Gastrocnemius medialis (tissue), 4 donors: ENCODE results near the gene PLA2G2D.

Experiments used
- POLR2A ChIP-seq, 2 donors: fragments of 450-650 bp; IDR thresholded peaks; one replicate each; pipeline ENCODE4 v1.6.1; 2017; ENCODE audit warnings: antibody characterized with exemption in 2 of 2, mild to moderate bottlenecking in 2 of 2, moderate library complexity in 2 of 2
- TF ChIP-seq, protein P1 (sequence below), 5 experiments: fragments of 450-650 bp in 3 of 5; fragments of 200-600 bp in 2 of 5; sonication (generic) in 2 of 5; IDR thresholded peaks in 4 of 5; conservative IDR thresholded peaks in 1 of 5; 1 replicate in 4 of 5; 2 replicates in 1 of 5; pipeline ENCODE4 v1.5.1; 2016 to 2019; ENCODE audit warnings: antibody characterized with exemption in 5 of 5, mild to moderate bottlenecking in 3 of 5, moderate library complexity in 3 of 5

DNA sequence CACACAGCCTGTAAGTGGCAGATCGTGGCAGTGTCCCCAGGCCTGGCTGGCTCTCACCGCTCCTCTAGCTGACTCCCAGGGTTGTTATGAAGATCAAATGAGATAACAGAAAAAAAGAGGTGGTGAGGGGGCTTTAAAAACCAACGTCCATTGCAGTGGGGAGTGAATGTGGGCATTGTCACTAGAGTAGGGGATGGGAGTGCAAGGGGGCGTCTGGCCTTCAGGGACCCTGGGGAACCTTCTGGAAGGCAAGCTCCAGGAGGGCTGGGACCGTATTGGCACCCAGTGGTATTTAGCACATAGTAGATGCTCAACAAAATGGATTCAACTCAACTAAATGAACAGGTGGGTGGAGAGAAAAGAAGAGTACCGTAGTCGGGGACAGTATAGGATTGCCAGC, 3.4 kb downstream of the PLA2G2D start:
- TF ChIP-seq, protein P1, sequence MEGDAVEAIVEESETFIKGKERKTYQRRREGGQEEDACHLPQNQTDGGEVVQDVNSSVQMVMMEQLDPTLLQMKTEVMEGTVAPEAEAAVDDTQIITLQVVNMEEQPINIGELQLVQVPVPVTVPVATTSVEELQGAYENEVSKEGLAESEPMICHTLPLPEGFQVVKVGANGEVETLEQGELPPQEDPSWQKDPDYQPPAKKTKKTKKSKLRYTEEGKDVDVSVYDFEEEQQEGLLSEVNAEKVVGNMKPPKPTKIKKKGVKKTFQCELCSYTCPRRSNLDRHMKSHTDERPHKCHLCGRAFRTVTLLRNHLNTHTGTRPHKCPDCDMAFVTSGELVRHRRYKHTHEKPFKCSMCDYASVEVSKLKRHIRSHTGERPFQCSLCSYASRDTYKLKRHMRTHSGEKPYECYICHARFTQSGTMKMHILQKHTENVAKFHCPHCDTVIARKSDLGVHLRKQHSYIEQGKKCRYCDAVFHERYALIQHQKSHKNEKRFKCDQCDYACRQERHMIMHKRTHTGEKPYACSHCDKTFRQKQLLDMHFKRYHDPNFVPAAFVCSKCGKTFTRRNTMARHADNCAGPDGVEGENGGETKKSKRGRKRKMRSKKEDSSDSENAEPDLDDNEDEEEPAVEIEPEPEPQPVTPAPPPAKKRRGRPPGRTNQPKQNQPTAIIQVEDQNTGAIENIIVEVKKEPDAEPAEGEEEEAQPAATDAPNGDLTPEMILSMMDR (IDR thresholded peaks at IDR 0.05 in 4 of 5, conservative IDR thresholded peaks at IDR 0.05 in 1 of 5), result no peak
- no peak for TF ChIP-seq POLR2A (IDR thresholded peaks at IDR 0.05)
